IMR-90 (cell line): ENCODE measurements around the gene KRTCAP2. TPM values are rescaled to one million over a fixed set of nuclear protein-coding genes. Genes with fewer than 3 reads are reported as not detected.

ENCODE experiments used
- ATAC-seq: fragments of 200-7000 bp; cut with Tn5 transposase; 2 replicates; pipeline ENCODE4 v1.9.1; 2020; ENCODE audit warnings: low read depth, mild to moderate bottlenecking, moderate library complexity
- BruUV-seq: library from RNA; stranded (reverse); fragments of 400-500 nt; replicated peaks from 2 replicates; lab custom pipeline; 2021; lab: Mats Ljungman, UMichigan
- CTCF ChIA-PET: fragments of 300-600 bp; formaldehyde crosslinking; extraction: SDS; loops from one replicate; lab custom pipeline; 2021; ENCODE audit warnings: antibody characterized with exemption; lab: Yijun Ruan, JAX
- POLR2A ChIA-PET: fragments of 300-600 bp; sonication (Branson Sonifier 250); formaldehyde crosslinking; loops from one replicate; lab custom pipeline; 2022; ENCODE audit warnings: antibody characterized with exemption; ENCODE audit not compliant: unreplicated experiment; lab: Charles Lee
- DNase-seq: peaks from one replicate; pipeline ENCODE4 v3.0.0; 2013
- H2AFZ ChIP-seq: replicated peaks from 2 replicates; pipeline ENCODE3; 2013; ENCODE audit warnings: low read length, mild to moderate bottlenecking; ENCODE audit not compliant: poor library complexity
- H2AK5ac ChIP-seq: 2 replicates; pipeline ENCODE4 v1.6.1; 2013; ENCODE audit warnings: low read depth, low read length, inconsistent platforms
- H2AK9ac ChIP-seq: replicated peaks from 2 replicates; pipeline ENCODE3; 2013; ENCODE audit warnings: mild to moderate bottlenecking, low read depth, low read length, moderate library complexity; ENCODE audit not compliant: poor library complexity
- H2BK120ac ChIP-seq: 2 replicates; pipeline ENCODE4 v1.6.1; 2013; ENCODE audit warnings: low read depth, low read length, inconsistent platforms
- H2BK15ac ChIP-seq: 3 replicates; pipeline ENCODE4 v1.6.1; 2013; ENCODE audit warnings: low read depth, low read length, inconsistent platforms
- H2BK20ac ChIP-seq: 2 replicates; pipeline ENCODE4 v1.6.1; 2013; ENCODE audit warnings: low read depth, mild to moderate bottlenecking, inconsistent platforms, low read length, moderate library complexity
- H2BK5ac ChIP-seq: 2 replicates; pipeline ENCODE4 v1.6.1; 2013; ENCODE audit warnings: mild to moderate bottlenecking, low read depth, low read length, inconsistent platforms; ENCODE audit not compliant: poor library complexity, severe bottlenecking
- H3K14ac ChIP-seq: replicated peaks from 2 replicates; pipeline ENCODE4 v1.6.1; 2013; ENCODE audit warnings: low read depth, low read length, inconsistent platforms
- H3K18ac ChIP-seq: 2 replicates; pipeline ENCODE4 v1.6.1; 2013; ENCODE audit warnings: low read depth, low read length, control low read depth
- H3K23ac ChIP-seq: 2 replicates; pipeline ENCODE4 v1.6.1; 2013; ENCODE audit warnings: low read depth, low read length, inconsistent platforms
- H3K27ac ChIP-seq: 2 replicates; pipeline ENCODE4 v1.5.1; 2013; ENCODE audit warnings: mild to moderate bottlenecking, control low read depth, low read length; ENCODE audit not compliant: insufficient read depth
- H3K27me3 ChIP-seq: 2 replicates; pipeline ENCODE4 v1.6.1; 2013; ENCODE audit warnings: low read length; ENCODE audit not compliant: control insufficient read depth, insufficient read depth
- H3K36me3 ChIP-seq: 2 replicates; pipeline ENCODE4 v1.6.1; 2013; ENCODE audit warnings: low read length, mixed read lengths; ENCODE audit not compliant: control insufficient read depth, insufficient read depth
- H3K4ac ChIP-seq: 2 replicates; pipeline ENCODE4 v1.6.1; 2013; ENCODE audit warnings: low read depth, low read length, inconsistent platforms
- H3K4me1 ChIP-seq: 2 replicates; pipeline ENCODE4 v1.6.1; 2013; ENCODE audit warnings: low read length, mixed read lengths; ENCODE audit not compliant: control insufficient read depth, insufficient read depth
- H3K4me2 ChIP-seq: 2 replicates; pipeline ENCODE4 v1.6.1; 2013; ENCODE audit warnings: low read depth, mild to moderate bottlenecking, control low read depth, low read length, moderate library complexity
- H3K4me3 ChIP-seq: 2 replicates; pipeline ENCODE4 v1.5.1; 2013; ENCODE audit warnings: low read depth, mild to moderate bottlenecking, control low read depth, low read length, moderate library complexity; ENCODE audit not compliant: insufficient read depth
- H3K56ac ChIP-seq: 2 replicates; pipeline ENCODE4 v1.6.1; 2013; ENCODE audit warnings: low read length, inconsistent platforms; ENCODE audit not compliant: insufficient read depth; ENCODE audit errors: extremely low read depth
- H3K79me1 ChIP-seq, 2 experiments: 2 replicates each; pipeline ENCODE4 v1.6.1; 2013; ENCODE audit warnings: low read length in 2 of 2, inconsistent platforms in 1 of 2, low read depth in 1 of 2
- H3K9ac ChIP-seq: 2 replicates; pipeline ENCODE4 v1.6.1; 2013; ENCODE audit warnings: low read depth, low read length, control low read depth
- H3K9me1 ChIP-seq: 2 replicates; pipeline ENCODE4 v1.6.1; 2013; ENCODE audit warnings: low read length, inconsistent platforms; ENCODE audit not compliant: insufficient read depth
- H3K9me3 ChIP-seq: 2 replicates; pipeline ENCODE4 v1.6.1; 2013; ENCODE audit warnings: low read length; ENCODE audit not compliant: control insufficient read depth, insufficient read depth
- H4K20me1 ChIP-seq: 2 replicates; pipeline ENCODE4 v1.6.1; 2013; ENCODE audit warnings: low read length, inconsistent platforms; ENCODE audit not compliant: insufficient read depth
- H4K5ac ChIP-seq: 2 replicates; pipeline ENCODE4 v1.6.1; 2013; ENCODE audit warnings: mild to moderate bottlenecking, low read depth, low read length, control low read depth
- H4K8ac ChIP-seq, 2 experiments: 2 replicates each; pipeline ENCODE4 v1.6.1; 2013; ENCODE audit warnings: low read depth in 2 of 2, low read length in 2 of 2, control low read depth in 1 of 2, inconsistent platforms in 1 of 2
- H4K91ac ChIP-seq: 2 replicates; pipeline ENCODE4 v1.6.1; 2013; ENCODE audit warnings: low read depth, low read length, inconsistent platforms; ENCODE audit not compliant: insufficient read depth
- BHLHE40 ChIP-seq: fragments of 150-350 bp; IDR thresholded peaks from 2 replicates; pipeline ENCODE4 v1.6.1; 2016; ENCODE audit warnings: mild to moderate bottlenecking, low read depth, low read length
- CEBPB ChIP-seq: IDR thresholded peaks from 2 replicates; pipeline ENCODE4 v1.6.1; 2012; ENCODE audit warnings: low read depth, low read length, improper control_type of control experiment
- CHD1 ChIP-seq: IDR thresholded peaks from 2 replicates; pipeline ENCODE4 v1.6.1; 2012; ENCODE audit warnings: low read depth, low read length, improper control_type of control experiment
- CTCF ChIP-seq: conservative IDR thresholded peaks from 2 replicates; pipeline ENCODE4 v1.5.1; 2012; ENCODE audit warnings: mild to moderate bottlenecking, low read depth, low read length, improper control_type of control experiment
- ELK1 ChIP-seq: fragments of 150-350 bp; IDR thresholded peaks from 2 replicates; pipeline ENCODE4 v1.6.1; 2016; ENCODE audit warnings: low read depth, mild to moderate bottlenecking, low read length, moderate library complexity, borderline replicate concordance
- FOS ChIP-seq: fragments of 150-350 bp; IDR thresholded peaks from 2 replicates; pipeline ENCODE4 v1.6.1; 2016; ENCODE audit warnings: low read depth, low read length
- MAFK ChIP-seq: IDR thresholded peaks from 2 replicates; pipeline ENCODE4 v1.6.1; 2012; ENCODE audit warnings: low read depth, low read length, improper control_type of control experiment
- MAZ ChIP-seq: IDR thresholded peaks from 2 replicates; pipeline ENCODE4 v1.6.1; 2012; ENCODE audit warnings: low read depth, mild to moderate bottlenecking, low read length, improper control_type of control experiment, moderate library complexity, borderline replicate concordance
- MXI1 ChIP-seq: IDR thresholded peaks from 2 replicates; pipeline ENCODE4 v1.6.1; 2012; ENCODE audit warnings: low read depth, mild to moderate bottlenecking, low read length, moderate library complexity, borderline replicate concordance
- NFE2L2 ChIP-seq: fragments of 150-350 bp; IDR thresholded peaks from 2 replicates; pipeline ENCODE4 v1.6.1; 2016; ENCODE audit warnings: low read depth, mild to moderate bottlenecking, low read length
- POLR2A ChIP-seq: IDR thresholded peaks from 2 replicates; pipeline ENCODE4 v1.6.1; 2012; ENCODE audit warnings: mild to moderate bottlenecking, low read depth, low read length
- RCOR1 ChIP-seq: IDR thresholded peaks from 2 replicates; pipeline ENCODE4 v1.6.1; 2012; ENCODE audit warnings: mild to moderate bottlenecking, low read length, improper control_type of control experiment; ENCODE audit not compliant: insufficient replicate concordance
- RFX5 ChIP-seq: IDR thresholded peaks from 2 replicates; pipeline ENCODE4 v1.8.0; 2012; ENCODE audit warnings: low read depth, mild to moderate bottlenecking, low read length, moderate library complexity
- SMC3 ChIP-seq: fragments of 150-350 bp; IDR thresholded peaks from 2 replicates; pipeline ENCODE4 v1.6.1; 2016; ENCODE audit warnings: low read depth, mild to moderate bottlenecking, antibody characterized with exemption, low read length, moderate library complexity
- WGBS, 2 experiments: methylation state at CpG; one replicate each; pipeline versions ENCODE4 v1.1.5 to v1.1.7; 2013; ENCODE audit warnings: missing lambda C conversion rate in 2 of 2; ENCODE audit not compliant: insufficient read length in 1 of 2; ENCODE audit errors: extremely low coverage in 2 of 2; 5-methylcytosine and 5-hydroxymethylcytosine counted together
- dilution Hi-C: fragments of 300-500 bp; cut with HindIII; formaldehyde crosslinking; loops from one replicate; pipeline ENCODE4 v1.14.3; 2018; ENCODE audit warnings: low sequenced_read_pairs; ENCODE audit not compliant: unreplicated experiment
- in situ Hi-C: fragments of 300-500 bp; cut with MboI; formaldehyde crosslinking; loops from 3 replicates; pipeline ENCODE4 v1.14.3; 2019; ENCODE audit warnings: low sequenced_read_pairs, inconsistent platforms, mixed read lengths
- intact Hi-C: fragments of 100-400 bp; cut with micrococcal nuclease; formaldehyde crosslinking; loops from 2 replicates; pipeline ENCODE4 v1.10.0; 2022
- polyA plus RNA-seq, 3 experiments: library from polyadenylated mRNA; depleted of rRNA; stranded (reverse); fragments of >200 nt; gene quantifications; 2 replicates each; pipeline ENCODE4 v1.2.3, GENCODE V29; 2012; ENCODE audit warnings: low replicate concordance in 1 of 3
- total RNA-seq: library from RNA; depleted of rRNA; stranded (reverse); fragments of >200 nt; gene quantifications from 2 replicates; pipeline ENCODE4 v1.2.3, GENCODE V29; 2012

KRTCAP2 gene
- total and polyA plus RNA-seq, 2 of the 4 experiments (the other 2 are of a cell fraction) = 76.7 to 232 TPM

- ATAC-seq (no peak), DNase-seq (no peak)
- H3K27ac ChIP-seq = no peak overlapping the region
- H4K20me1 ChIP-seq = no peaks in the 10 kb centered on the region
- no peak overlapping the region for H3K9ac ChIP-seq
- H3K23ac ChIP-seq = no peak overlapping the region
- H3K4me2 ChIP-seq = no peak overlapping the region
- H3K4me3 ChIP-seq = no peak overlapping the region
- H4K8ac ChIP-seq = no peak overlapping the region
- H3K4ac ChIP-seq = no peak overlapping the region
- no TSS peak for BruUV-seq
- H2AFZ ChIP-seq = no peak overlapping the region
- intact Hi-C loops = loop anchor here (10.0 kb wide), 2 partner anchors 203 to 417 kb away; partner anchors contain the start of genes CKS1B and SHC1
- H3K9me3 ChIP-seq = no peaks in the 10 kb centered on the region
- no peak overlapping the region for H2BK120ac ChIP-seq
- peaks cover 0 to 32% of the 10 kb centered on the region in 2 experiments; a peak in 3 of 4 replicates for H3K79me1 ChIP-seq
- H2BK15ac ChIP-seq = no peak overlapping the region
- H2AK5ac ChIP-seq = peak overlapping the region; percentile 81; the same call in 1 of the 2 replicates
- H3K27me3 ChIP-seq = no peaks in the 10 kb centered on the region
- no peaks in the 10 kb centered on the region; the same call in none of the 2 replicates for H3K4me1 ChIP-seq
- no peak overlapping the region for H4K91ac ChIP-seq
- H3K36me3 ChIP-seq = peaks cover 37% of the 10 kb centered on the region
- H3K9me1 ChIP-seq = peaks cover 2% of the 10 kb centered on the region; the same call in 1 of the 2 replicates
- no peak overlapping the region for H2BK20ac ChIP-seq
- no peak for TF ChIP-seq POLR2A
- no peak for TF ChIP-seq RCOR1
- TF ChIP-seq ELK1 = no peak
- TF ChIP-seq BHLHE40 = no peak
- no peak for TF ChIP-seq MAZ
- no peak for TF ChIP-seq MAFK
- no peak for TF ChIP-seq NFE2L2
- no peak for TF ChIP-seq MXI1
- TF ChIP-seq CEBPB = no peak
- no peak for TF ChIP-seq CHD1
- no peak for TF ChIP-seq CTCF
- no peak for TF ChIP-seq RFX5
- TF ChIP-seq SMC3 = no peak
- TF ChIP-seq FOS = no peak
- WGBS, 2 experiments = 85% methylated on average over 8 of the region's 11 CpGs; no CpG with 5 or more reads in 1 of the 2 experiments
- dilution Hi-C loops = no loop called here
- H3K18ac ChIP-seq = no peak overlapping the region
- ChIA-PET CTCF (interaction anchor here (0.9 to 1.7 kb wide), 3 partner anchors 10 to 17 kb away, joined by 3 to 5 read pairs (median 4); no protein-coding TSS in a partner anchor), POLR2A (no interaction called here)
- H2BK5ac ChIP-seq = no peak overlapping the region
- in situ Hi-C loops = no loop called here
- no peak overlapping the region for H2AK9ac ChIP-seq
- H3K56ac ChIP-seq = no peak overlapping the region
- H4K5ac ChIP-seq = no peak overlapping the region
- H3K14ac ChIP-seq = no peak overlapping the region
Observed at GRCh38 chr1:155177192-155177917, 4.3 kb upstream of the KRTCAP2 start.
